ENCODE measurements around the gene ANKRD35. TPM values are rescaled to one million over a fixed set of nuclear protein-coding genes. Genes with fewer than 3 reads are reported as not detected.

Gene ANKRD35
- total and polyA plus RNA-seq, 2 of the 8 experiments (the other 6 are each of a cell fraction or from before 2014, with no cell fraction given), result 1.6 to 3.0 TPM

GRCh38 chr1:145893306-145894055 is 7.8 kb upstream of the ANKRD35 start (continued):
- TF ChIP-seq CHD7 (IDR thresholded peaks at IDR 0.05; ENCODE audit: insufficient replicate concordance, low read length), result no peak

Measured in H1 (cell line).